HG02884 (cell line): ENCODE measurements around the gene PUSL1.

Experiments used
- ATAC-seq: cut with Tn5 transposase; IDR thresholded peaks from one replicate; pipeline ENCODE4 v1.9.1; 2021; ENCODE audit warnings: mild to moderate bottlenecking, moderate library complexity; ENCODE audit not compliant: unreplicated experiment

PUSL1 gene

DNA sequence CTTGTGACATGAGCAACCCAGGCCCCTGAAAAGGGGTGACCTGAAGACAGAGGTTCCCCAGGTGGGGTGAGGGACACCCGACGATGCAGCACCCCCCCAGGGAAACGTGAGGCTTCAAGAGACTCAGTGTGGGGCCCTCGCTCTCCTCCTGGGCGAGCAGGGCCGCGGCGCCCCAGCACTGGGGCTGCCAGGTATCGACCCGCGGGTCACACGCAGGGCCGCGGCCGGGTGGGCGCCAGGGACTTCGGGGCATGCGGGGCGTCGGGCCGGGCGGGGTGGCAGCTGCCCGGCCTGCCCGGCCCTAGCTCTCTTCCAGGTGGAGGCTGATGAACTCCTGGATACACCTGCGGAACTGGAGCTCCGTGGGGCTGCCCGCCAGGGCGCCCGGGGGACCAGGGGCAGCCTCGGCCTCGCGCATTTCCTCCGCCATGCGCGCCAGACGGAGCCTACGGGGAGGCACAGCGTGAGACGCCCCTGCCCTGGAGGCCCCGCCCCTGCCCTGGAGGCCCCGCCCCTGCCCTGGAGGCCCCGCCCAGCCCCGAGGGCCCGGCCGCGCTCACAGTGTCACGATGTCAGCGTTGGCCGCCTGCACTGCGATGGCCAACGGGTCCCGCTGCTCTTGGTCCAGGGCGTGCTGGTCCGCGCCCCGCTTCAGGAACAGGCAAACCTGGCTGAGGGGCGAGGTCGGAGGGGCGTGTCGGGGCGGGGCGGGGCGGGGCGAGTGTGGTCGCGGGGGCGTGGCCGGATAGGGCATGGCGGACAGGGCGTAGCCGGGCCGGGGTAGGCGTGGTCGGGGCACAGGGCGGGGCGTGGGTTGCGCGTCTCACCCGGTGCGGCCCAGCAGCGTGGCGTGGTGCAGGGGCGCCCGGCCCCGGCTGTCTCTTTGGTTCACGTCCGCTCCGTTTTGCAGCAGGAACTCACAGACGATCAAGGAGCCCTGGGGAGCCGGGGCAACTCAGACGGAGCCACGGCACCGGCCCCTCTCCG is 14.8 kb upstream of the PUSL1 start:
- ATAC-seq: no peak

DNA sequence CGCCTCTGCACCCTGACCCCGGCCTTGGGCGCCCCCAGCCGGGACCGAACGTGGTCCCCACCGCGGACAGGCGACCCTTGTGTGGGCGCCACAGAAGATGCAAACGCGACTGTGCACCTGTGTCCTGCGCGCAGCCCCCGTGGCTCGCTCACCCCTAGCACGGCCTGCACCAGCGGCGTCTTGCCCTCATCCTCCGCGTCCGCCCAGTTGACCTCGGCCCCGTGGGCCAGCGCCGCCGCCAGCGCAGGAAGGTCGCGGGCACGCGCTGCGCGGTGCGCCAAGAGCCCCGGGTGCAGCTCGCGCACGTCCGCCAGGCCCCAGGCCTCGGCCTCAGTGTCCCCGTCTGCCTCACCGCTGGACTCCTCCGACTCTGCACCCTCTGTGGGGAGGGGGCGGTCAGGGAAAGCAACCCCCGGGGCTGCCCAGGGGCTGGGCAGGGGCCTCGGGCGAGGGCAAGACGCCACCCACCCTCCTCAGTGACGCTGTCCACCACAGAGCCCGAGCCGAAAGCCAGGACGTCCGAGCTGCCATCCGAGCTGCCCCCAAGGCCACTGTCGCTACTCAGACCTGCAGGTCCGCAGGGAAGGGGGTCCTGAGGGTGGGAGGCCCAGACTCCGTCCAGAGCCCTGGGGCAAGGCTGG is 14.0 kb upstream of the PUSL1 start:
- ATAC-seq: no peak

DNA sequence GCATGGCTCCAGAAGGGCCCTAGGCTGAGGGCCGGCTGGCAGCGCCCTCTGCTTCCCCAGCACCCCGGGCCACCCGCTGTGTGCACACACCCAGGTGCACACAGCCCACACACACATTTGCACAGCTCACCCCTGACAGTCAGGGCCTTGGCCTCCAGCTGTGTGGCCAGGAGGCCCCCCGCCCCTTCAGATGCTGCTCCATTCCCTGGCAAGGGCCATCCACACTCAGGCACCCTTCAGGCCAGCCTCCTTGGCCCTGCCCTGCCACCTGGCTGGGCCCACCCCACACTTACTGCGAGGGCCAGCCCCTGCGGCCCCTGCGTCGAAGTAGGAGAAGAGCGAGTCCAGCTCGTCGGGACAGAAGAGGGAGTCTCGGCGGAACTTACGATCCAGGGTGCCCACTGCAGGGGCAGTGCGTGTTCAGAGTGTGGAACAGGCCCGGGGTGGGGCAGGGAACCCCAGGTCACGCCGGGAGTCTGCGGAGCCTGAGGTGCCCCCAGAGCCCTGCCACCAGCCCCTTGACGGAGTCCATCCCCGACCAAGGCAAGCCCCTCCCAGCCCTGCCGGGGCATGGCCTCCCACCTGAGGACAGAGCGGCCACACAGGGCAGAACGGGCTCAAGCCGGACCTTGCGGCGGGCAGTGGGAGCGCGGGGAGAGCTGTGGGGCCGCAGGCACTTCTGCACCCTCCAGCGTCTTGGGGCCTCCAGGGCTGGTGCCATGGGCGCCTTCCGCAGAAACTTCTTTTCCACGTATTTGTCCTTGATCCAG is 13.1 kb upstream of the PUSL1 start:
- ATAC-seq: no peak

DNA sequence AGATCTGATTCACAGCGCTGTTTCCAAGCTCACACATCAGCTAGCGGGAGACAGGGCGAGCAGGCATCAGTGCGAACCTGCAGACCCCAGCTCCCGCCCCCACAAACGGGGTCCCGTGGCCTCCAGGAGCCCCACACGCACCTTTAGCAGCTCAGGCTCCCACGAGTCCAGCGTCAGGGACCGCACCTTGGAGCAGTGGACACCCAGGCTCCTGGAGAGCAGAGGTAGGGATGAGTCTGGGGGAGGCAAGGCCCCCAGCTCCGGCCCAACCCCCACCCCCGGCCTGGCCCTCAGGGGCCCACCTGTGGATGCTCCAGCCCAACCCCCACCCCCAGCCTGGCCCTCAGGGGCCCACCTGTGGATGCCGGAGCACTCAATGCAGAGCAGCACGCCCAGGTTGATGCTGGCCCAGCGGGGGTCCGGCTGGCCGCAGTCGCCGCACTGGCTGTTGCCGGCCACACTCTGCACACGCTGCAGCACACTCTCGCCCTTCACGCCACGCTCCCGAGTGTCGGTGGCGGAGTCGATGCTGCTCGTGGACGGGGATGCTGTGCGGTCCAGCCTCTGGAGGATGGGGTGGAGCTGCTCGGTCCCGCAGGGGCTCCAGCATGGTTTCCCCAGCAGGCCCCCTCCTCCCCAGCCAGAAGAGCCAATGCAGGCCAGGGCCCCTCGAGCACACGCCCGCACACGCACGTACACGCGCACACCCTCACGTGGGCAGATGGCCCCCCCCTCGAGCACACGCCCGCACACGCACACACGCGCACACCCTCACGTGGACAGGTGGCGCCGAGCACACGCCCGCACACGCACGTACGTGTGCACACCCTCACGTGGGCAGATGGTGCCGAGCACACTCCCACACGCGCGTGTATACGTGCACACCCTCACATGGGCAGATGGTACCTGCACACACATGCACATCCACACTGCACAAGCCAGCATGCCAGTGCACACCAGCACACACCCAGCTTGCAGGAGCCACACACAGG is 12.0 kb upstream of the PUSL1 start:
- no peak for ATAC-seq

DNA sequence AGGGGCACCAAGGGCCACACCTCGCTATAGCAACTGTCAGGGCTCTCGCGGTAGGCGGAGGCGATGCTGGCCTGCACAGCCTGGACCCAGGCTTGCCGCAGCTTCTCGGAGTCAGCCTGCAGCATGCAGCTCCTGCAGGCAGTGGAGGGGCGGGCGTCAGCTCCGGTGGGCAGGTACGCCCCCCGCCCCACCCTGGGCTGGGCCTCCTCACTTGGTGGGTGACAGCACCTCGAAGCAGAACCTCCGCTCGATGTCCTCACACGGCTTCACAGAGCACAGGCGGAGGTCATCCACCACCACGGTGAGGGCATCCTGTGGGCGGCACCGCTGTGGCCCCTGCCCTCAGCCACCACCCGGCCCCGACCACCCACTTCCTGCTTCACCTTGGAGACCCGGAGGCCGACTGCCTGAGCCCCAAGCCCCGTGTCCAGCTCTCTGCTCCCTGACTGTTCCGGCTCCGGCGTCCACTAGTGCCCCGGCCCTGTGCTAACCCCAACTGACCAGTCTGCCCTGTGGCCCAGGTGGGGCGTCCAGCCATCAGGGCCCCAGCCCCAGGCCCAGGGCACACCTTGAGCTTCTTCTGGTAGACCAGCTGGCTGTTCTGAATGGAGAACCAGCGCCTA is 10.5 kb upstream of the PUSL1 start:
- ATAC-seq: no peak

DNA sequence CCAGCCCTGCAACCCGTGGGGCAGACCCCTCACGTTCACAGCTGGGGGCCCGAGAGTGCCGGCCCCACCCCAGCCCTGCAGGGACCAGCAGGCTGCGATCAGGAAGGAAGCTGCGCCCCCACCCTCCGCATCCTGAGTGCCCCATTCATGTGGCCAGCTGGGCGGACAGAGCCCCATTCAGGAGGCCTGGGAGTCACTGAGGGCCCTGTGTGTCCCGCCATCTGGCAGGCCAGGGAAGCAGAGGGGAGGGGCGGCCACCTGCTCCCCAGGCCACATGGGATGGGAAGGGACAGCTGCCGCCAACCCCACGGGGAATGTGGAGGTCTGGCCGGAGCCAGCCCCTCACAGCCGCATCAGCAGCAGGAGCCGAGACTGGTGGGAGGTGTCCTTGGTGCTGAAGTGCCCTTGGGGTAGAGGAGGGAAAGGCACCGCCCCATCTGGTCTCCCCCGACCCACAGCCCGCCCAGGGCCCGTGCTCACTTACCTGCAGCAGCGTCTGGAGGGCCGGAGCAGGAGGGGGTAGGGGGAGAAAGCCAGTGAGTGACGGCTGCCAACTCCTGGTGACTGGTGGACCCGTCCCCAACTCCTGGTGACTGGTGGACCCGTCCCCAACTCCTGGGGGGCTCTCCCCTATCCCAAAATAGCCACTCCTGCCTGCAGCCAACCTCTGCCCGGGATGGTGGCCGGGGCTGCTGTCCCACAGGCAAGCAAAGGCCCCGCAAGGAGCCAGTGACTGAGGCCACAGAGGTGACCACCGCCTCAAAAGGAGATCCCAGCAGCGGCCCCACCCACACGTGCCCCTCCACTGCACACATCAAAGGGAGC is 9.3 kb upstream of the PUSL1 start:
- ATAC-seq: no peak

DNA sequence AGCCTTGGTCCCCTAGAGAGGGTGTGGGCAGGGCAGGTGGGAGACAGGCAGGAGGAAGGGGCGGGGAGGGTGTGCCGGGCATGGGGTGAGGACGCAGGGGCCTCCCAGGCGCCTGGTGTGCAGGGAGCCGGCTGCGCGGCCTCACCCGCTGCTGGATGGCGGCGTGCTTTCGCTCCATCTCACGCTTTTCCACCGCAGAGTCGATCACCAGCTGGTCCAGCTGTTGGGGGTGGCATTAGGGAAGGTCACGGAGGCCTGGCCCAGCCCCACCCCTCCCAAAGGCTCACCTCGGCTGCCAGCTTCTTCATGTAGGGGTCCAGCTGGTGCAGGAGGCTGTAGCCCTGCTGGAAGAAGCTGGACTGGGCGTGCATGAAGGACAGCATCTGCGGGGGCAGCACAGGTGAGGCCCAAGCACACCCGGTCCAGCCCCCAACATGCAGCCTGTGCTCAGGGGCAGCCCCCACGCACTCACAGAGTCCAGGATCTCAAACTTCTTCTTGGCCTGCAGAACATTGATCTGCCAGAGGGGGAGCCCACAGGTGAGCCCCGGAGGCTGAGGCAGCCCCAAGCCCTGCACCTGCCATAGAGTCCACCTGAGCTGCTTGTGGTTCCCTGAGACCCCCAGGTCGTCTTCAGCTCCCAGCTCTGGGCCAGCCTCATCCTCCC is 8.6 kb upstream of the PUSL1 start:
- no peak for ATAC-seq

DNA sequence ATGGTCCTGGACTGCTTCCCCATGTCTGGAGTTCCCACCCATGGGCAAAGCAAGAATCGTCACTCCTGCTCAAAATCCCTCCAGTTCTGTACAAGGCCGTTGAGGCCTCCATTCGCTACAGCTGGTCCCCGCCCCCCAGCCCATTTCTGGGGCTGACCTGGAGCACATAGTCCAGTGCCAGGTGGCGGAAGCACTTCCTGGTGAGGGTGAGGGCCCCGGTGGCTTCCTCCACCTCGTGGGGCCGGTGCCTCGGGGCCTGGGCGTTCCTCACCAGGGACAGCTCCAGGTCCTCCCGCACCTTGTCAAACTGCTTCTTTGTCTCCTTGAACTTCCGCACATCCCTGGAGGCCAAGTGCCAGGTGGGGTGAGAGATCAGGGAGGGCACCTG is 8.1 kb upstream of the PUSL1 start:
- no peak for ATAC-seq

DNA sequence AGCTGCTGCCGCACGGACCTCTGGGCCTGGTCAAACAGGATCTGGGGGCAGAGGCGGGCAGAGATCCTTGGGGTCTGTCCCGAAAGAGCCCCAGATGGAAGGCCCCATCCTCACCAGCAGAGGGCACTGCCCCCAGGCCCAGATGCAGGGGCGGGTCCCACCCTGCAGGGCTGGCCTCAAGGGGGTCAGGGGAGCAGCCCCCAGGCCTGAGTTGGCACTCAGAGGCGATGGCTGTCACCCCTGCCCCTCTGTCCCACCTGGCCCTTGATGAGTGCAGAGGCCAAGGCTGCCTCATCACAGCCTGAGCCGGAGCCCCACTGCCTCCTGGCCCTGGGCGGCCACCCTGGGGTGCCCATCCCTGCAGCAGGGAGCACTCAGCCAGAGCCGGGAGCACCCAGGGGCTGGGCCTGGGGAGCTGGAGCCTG is 6.4 kb upstream of the PUSL1 start:
- ATAC-seq: no peak

DNA sequence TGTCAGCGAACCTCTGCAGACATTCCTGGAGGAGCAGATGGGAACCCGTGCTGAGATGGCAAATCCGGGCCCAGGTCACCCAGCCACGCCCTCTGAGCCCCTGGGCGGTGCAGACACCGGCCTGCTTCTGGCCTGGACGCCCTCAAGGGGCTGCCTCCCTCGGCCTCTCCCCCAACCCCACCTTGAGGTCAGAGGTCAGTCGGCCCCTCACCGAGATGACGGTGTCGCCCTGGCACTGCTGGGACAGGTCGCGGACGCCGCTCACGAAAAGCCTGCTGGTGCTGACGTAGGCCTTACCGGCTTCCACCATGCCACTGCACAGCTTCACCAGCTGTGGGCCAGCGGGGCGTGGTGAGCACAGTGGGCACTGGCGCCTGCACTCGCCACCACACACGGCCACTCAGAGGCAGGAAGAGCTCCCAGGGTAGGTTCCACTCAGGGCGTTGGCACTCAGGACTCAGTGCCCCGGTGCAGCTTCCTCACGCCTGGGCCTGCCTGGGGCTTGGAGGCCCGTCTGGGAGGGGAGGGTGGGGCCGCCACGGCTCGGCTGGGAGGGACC is 5.4 kb upstream of the PUSL1 start:
- ATAC-seq: no peak

DNA sequence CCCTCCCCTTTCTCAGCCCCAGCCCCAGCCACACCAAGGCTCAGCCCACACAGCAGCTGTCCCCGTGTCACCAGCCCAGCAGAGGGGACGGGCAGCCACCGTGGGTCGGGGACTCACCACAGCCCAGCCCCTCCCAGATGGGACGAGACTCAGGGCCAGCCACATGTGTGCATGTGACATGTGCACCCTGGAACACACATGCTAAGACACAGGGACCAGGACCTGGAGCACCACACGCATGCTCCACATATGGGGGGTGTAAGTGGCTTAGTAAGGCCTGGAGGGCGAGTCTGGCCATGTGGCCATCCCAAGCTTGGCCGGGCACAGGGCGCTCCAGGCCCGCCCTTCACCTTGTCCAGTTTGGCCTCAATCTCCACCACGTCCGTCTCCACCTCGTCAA is 4.7 kb upstream of the PUSL1 start:
- no peak for ATAC-seq

DNA sequence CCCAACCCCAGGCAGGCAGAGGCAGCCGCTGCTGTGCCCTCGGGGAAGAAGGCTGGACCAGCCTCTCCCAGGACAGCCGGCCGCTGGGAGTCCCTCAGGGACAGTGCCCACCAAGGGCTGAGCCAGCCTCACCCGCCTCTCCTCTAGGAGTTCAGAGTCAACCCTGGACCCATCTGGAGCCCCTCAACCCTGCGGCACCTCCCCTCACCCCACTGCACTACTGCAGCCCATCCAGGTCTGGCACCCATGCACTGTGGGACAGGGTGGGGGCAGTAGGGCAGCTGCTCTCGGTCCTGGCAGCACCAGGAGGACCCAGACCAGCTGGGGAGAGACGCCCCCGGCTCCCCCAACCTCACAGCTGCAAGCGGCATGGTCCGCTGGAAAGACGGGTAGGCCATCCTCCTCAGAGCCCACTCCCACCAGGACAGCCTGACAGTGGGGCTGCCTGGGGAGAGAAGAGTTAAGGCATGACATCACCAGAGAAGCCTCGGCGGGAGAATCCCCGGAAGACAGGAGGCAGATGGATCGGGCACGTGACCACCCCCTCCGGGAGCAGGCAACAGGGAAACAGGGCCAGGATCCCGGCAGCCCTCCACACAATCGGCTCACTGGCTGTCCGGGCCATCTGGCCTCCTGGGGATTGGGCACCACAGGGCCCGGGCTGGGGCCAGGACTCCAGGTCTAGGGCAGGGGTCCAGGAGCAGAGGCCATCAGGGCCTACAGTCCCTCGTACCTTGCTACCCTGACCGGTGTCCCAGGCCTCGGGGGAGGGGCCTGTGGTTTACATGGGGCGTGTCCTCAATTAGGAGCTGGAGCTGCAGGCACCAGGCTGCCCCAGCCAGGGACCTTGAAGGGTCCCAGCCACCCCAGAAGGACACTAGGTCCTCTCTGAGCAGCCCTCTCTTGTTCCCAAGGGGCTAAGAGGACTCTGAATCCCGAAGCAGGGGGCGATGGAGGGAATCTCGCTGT is 3.8 kb upstream of the PUSL1 start:
- no peak for ATAC-seq

DNA sequence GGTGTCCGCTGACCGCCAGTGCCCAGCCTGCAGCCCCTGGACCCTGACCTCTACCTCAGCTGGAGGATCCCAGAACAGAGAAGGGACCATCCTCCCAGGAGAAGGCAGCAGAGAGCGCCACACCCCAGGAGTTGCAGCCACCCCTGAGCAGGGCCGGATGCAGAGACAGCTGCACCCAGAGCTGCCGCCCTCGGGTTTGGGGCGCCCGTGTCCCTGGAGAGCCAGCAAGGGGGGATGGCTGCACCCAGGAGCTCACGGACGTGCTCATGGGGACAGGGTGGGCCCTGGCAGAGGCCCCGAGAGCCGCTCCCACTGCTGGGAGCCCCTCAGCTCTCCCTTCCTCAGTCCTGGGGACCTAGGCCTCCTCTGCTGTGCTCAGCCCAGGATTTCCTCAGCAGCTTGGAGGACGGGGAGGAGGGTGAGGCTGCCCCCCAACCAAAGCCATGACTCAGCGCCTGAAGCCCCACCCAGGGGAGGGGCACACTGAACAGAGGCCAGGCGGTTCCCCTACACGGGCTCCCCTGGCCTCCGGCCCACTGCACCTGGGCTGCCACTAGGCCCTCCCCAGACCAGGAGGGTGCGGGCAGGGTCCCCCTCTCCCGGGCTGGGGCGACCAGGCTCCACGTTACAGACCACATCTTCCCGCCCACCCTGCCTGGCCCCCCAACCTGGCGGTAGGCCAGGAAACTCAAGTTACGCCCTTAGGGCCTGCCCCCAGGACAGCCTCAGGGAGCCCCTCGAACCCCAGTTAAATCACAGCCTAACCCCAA is 2.9 kb upstream of the PUSL1 start:
- no peak for ATAC-seq

DNA sequence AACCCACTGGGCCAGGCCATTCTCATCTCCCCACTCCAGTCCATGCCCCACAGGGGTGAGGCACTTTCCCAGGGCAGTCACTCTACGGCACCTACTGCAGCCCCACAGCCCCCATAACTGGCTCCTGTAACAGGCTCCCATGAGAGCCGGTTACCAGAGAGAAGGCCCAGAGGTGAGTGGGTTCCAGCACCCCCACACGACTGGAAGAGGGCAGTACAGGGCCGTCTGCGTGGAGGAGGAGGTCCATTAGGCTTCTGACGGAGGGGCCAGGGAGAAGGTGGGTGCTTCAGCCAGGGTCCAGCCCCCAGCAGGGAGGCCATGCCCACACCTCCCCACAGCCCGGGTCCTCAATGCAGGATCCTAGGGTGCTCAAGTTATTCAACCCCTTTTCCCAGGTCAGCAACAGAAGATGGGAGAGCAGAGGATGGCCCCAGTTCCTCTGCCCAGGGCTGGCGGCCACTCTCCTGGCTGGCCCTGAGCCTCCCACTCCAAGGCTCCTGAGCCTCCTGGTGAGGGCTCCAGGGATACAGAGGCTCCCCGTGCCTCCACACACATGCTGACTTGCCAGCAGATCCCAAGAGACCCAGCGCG is 2.2 kb upstream of the PUSL1 start:
- ATAC-seq: no peak

DNA sequence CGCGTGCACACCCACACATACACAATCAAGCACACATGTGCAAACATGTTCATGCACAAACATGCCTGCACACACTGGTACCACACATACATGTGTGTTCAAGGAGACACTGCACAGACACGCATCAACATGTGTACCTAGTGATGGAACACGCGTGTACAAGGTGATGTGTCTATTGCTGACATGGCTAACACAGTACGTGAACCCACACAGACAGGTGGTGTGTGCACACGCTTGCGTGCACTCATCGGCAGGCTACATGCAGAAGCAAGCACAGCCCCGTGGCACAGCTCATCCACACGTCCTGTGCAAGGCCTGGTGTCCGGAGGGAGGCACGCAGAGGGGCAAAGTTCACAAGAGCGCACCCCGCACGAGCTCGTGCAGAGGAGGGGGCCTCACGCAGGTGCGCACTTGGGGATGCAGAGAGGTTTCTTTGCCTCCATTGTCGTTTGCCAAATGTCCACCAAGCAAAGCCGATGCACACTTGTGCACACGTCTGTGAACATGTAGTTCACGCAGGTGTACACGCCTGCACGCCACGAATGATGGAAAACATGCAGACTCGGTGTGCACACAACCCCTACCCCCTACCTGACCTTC is 1.6 kb upstream of the PUSL1 start:
- no peak for ATAC-seq
